COLO668 (cell line): Measurements from ENCODE around the gene AJAP1.

Experiments used
- DNase-seq: peaks from one replicate; lab custom pipeline; 2025; ENCODE audit not compliant: unreplicated experiment; lab: John Stamatoyannopoulos, UW

The AJAP1 gene

GRCh38 chr1:4678066-4678717, 23.8 kb downstream of the AJAP1 start:
- no peak for DNase-seq

DNA sequence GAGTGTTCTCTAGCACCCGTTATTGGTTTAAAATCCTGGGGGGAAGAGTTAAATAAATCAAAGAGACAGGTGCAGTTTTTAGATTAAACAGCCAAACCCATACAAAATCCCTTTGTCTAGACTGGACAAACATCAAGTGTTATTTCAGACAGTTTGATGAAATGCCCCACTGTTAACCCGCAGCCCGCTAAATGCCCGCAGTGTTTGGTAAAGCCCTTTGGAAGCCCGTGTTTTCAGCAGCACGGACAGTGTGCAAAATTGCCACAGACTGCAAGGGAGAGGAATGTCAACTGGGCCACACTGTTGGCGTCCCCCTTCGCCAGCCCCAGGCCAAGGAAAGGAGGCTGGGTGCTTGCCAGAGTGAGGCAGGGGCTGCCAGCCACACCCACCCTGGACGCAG, 26.6 kb downstream of the AJAP1 start:
- no peak for DNase-seq

- no peak for DNase-seq
These were observed 28.3 kb downstream of the AJAP1 start for GRCh38 chr1:4682607-4683220.

- DNase-seq, result no peak
These were observed 29.7 kb downstream of the AJAP1 start for GRCh38 chr1:4684136-4684535.

GRCh38 chr1:4684864-4685522, 30.6 kb downstream of the AJAP1 start:
- DNase-seq, result no peak

DNA sequence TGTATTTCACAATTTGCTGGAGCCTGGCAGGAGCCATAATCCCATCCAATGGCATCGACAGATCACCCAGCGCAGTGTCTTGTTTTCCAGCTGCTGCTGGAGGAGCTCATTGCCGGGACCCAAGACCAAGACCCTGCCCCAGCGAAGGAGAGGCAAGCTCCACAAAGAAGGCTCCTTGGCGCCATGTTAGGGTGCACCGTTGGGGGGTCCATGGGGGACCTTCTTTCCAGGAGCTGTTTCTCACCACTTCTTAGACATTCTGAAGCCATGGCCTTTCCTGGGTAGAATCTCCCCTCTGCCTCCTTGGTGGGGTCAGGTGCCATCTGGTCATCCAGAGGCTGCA, 31.1 kb downstream of the AJAP1 start:
- DNase-seq, result no peak

DNA sequence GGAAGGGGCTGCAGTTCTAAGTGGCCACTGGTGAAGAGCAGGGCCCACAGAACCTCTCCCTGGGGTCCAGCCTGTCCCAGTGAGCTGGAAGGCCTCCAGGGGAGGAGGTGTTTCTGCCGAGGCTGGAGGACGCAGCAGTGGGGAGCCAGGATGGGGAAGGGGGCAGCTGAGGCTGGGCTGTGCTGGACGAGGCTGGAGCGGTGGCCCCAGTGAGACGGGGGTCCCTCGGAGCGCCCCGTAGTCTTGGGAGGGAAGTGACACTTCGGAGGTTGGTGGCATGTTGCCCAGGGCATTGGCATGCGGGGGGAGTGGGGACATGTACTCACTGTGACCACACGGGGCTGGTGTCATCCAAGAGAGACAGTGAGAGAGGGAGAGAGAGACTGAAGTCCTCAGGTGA, 33.5 kb downstream of the AJAP1 start:
- DNase-seq, result no peak

DNA sequence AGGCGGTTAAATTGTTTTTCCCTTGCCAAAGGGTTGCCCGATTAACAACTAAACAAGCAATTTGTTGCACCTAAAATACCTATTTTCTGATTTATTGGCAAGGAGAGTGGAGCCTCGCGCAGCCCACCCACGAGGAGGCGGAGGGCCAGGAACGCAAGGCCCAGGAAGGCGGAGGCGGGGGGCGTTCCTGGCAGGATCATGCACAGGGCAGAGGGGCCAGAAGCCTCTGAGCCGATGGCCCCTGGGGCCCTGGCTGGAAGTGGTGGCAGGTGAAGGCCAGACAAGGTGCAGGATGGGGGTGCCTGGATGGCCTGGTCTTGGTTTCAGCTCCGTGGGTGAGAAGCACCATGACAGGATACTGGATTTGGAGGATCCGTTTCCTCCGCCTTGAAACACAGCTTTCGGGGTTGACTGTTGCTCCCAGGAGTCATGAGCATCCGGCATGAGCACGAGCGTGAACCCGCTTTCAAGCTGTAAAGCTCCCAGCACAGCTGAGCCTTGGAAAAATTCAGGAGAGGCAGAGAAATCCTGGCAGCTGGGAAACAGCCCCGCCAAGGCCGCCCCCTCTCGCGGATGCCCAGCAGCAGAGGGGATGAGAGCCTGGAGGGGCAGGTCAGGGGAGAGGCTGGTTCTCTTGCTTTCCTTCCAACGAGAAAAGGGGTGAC, 35.0 kb downstream of the AJAP1 start:
- DNase-seq, result no peak

DNA sequence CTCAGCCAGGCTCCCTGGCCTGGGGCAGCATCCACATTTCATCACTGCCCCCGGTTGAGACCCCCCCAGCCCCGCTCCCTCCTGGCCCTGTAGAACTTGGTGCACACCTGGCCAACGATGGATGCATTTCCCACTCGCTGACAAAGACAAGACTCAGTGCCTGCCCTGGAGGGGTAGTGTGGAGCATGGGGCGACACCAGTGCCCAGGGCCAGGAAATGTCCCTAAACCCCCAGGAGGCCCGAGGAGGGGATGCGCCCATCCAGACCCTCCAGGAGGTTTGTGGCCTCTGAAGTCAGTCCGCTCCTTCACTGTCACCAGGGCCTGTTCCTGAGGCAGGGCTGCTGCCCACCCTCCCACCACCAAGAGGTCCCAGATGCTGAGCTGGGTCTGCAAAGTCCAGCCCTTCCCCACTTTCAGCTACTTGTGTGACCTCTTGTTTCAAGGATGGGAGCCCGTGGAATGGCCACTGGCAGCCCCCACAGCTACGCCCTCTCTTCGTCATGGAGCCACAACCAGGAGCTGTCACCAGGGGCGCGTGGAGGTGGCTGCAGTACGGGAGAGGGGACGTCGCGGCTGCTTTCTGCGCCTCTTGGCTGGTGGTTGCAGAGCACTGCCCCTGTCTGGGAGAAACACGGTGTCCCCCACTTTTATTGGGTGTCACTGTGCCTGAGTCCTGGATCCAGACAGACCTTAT, 35.7 kb downstream of the AJAP1 start:
- no peak for DNase-seq

DNA sequence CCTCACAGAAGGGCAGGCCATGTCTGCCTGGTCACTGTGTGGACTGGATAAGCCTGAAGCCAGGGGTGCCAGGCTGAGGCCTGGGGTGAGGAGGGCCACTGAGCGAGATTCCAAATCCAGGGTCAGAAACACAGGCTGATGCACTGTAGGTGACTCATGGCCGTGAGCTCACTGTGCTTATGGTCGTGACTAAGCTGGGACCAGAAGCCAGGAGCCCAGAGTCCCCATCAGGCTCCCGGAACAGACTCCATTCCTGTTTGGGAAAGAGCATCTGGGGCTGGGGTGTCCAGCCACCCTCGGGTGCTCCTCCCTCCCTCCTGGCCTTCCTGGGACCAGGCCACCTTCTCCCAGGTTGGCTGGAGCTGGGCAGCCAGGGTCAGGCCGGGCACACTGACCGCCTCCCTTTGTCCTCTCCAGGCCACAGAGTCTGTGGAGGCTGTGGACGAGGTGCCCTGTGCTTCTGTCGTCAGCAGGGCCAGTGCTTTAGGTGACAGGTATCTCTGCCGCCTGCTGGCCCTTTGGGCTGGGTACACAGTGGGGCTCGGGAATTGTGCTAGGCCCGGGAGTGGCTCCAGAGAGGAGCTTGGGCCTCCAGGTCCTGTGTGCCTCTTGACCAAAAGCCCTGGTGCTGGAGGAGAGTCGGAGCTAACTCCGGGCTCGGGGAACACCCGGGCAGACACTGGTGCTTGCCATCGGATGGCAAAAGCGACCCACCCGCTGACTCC, 36.7 kb downstream of the AJAP1 start:
- no peak for DNase-seq

DNA sequence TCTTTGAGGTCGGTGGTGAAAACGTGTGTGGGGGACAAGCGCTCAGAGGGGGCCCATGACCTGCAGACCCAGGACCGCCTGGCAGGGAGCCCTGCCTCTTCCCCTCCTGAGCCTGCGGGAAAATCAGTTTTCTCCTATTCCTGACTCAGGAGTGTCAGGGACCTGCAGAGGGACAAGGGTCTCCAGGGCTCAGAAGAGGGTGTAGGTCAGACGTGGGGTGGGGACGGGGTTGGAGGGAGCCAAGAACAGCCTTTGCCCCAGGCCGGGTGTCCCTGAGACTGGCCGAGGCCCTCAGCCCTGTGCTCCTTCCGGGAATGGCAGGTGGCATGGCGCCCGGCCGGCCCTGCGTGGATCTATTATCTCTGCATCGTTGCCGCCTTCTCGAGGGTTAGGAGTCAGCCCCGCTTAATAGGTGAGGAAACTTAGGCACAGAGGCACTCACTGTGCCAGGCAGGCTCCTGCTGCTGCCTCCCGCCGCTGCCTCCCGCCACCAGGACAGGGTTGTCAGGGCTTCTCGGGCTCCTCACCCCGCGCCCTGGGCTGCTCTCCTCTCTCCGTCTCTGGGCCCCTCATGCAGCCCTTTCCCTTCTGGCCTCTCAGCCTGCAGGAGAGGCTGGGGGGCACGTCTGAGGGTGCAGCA, 37.5 kb downstream of the AJAP1 start:
- no peak for DNase-seq

DNA sequence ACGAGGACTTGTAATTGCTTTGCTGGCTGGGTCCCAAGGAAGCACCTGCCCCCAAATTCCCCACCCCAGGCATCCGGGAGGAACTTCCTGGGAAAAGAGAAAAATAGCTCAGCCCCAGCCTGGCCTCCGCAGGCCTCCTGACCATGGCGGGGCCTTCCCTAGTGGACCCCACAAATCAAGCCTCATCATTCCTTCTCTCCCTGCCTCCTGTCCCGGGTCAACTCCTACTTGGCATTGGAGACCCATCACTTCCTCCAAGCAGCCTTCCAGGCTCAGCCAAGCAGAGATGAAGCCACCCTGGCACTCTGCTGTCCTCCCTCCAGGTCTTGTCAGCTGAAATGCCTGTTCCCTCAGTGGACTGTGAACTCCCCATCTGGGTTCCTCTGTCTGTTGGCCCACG, 38.0 kb downstream of the AJAP1 start:
- no peak for DNase-seq

GRCh38 chr1:4693331-4693730, 38.9 kb downstream of the AJAP1 start:
- DNase-seq, result no peak

GRCh38 chr1:4693891-4694290, 39.5 kb downstream of the AJAP1 start:
- DNase-seq, result no peak

GRCh38 chr1:4694492-4694891, 40.1 kb downstream of the AJAP1 start:
- DNase-seq, result no peak

DNA sequence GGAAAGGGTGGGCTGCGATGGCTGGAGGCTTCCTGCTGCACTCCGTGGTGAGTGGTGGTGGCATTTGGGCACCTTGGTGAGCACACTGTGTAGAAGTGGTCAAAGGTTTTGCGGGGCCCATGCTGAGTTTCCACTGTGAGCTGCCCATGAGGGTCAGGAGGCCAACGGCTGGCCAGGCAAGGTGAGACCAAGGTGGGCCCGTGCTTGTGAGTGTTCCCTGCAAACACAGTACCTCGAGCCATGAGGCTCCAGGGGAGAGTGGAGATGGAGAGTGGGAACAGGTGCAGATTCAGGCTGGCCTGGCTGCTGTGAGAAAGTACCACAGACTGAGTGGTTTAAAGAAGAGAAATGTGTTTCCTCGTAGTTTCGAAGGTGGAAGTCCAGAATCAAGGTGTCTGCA, 40.8 kb downstream of the AJAP1 start:
- DNase-seq, result no peak

GRCh38 chr1:4696161-4696745, 41.8 kb downstream of the AJAP1 start:
- no peak for DNase-seq

DNA sequence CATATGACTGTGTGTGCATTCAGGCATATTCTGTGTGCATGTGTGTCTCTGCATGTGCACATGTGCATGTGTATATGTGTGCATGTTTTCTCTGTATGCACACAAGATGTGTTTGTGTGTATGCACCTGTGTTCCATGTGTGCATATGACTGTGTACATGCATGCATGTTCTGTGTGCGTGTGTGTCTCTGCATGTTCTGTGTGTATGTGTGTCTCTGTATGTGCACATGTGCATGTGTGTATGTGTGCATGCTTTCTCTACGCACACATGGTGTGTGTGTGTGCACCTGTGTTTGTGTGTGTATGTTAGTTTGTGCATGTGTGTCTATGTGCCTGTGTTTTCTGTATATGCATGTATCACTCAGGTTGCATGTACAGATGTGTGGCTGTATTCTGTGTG, 42.3 kb downstream of the AJAP1 start:
- no peak for DNase-seq

DNA sequence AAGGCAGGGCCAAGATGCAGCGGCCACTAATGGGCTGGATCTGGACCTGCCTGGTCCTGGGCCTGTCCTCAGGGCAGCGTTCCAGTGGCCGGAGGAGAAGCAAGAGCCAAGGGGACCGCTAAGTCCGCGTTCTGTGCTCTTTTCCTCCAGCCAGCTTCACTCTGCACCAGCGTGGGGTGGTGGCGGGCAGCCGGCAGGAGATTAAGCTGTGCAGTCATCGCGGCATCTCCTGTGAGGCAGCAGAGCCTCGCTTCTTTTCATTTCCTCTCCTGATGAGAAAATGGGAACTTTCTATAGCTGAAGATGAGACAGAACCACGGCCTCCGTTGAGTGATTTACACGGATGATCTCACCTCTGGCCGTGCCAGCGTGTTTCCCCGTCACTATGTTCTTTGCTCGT, 43.4 kb downstream of the AJAP1 start:
- no peak for DNase-seq

DNA sequence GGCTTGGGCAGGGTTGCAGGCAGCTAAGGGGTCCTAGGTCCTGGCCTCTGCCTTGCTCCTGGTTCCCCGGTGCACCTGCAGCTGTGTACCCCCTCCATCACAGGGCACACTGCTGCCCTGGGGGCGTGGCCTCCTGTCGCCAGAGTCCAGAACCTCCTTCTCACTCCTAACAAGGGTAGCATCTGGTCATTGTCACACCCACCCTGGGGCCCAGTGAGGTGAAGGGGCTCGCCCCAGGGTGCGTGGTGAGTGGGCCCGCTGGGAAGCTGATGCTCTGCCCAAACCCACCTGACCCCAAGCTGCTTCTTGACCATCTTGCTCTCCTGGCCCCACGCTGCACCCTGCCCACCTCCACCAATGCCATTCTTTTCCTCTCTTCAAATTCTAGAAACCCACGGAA, 44.5 kb downstream of the AJAP1 start:
- DNase-seq, result no peak
